ENCODE measurements around the gene CPTP. TPM values are rescaled to one million over a fixed set of nuclear protein-coding genes. Genes with fewer than 3 reads are reported as not detected.
A peak's percentile ranks its signal among the peaks of the same experiment; 100 is the strongest.

Gene CPTP
- total and polyA plus RNA-seq, 8 donors, result 6.6 to 226 (median 22.8) TPM

GRCh38 chr1:1279028-1279427 is 45.6 kb upstream of the CPTP start:
- TF ChIP-seq CTCF (IDR thresholded peaks at IDR 0.05) (no peak), EP300 (IDR thresholded peaks at IDR 0.05) (no peak), POLR2AphosphoS5 (IDR thresholded peaks at IDR 0.05) (no peak), POLR2A (IDR thresholded peaks at IDR 0.05) (no peak)
- no peaks in the 10 kb centered on the region for H3K27me3 ChIP-seq
- peaks cover 12 to 35% (median 28%) of the 10 kb centered on the region in 4 donors for H3K4me1 ChIP-seq
- intact Hi-C loops (cut with DNase I; ENCODE audit: low total_unique reads), result no loop called here
- no peak overlapping the region for H3K4me3 ChIP-seq
- H3K27ac ChIP-seq, result no peak overlapping the region
- WGBS, 5 donors, result 90 to 93% (median 92%) methylated on average over 16 to 17 of the region's 17 CpGs
- no peak for DNase-seq
- no peaks in the 10 kb centered on the region for H3K36me3 ChIP-seq
- H3K9me3 ChIP-seq, result no peaks in the 10 kb centered on the region

GRCh38 chr1:1280782-1281481 is 43.7 kb upstream of the CPTP start:
- no peak for DNase-seq
- peak overlapping the region in 4 of 5 donors; percentile 70 to 78 (median 76) for H3K27ac ChIP-seq

GRCh38 chr1:1281533-1282321 is 42.9 kb upstream of the CPTP start:
- Histone ChIP-seq H3K4me3 (no peak overlapping the region), H3K4me1 (peaks cover 12 to 25% (median 17%) of the 10 kb centered on the region in 4 donors), H3K36me3 (no peaks in the 10 kb centered on the region), H3K27me3 (peaks cover 0 to 24% (median 0%) of the 10 kb centered on the region in 3 donors), H3K27ac (peak overlapping the region; percentile 70 to 79 (median 77)), H3K9me3 (no peaks in the 10 kb centered on the region)
- intact Hi-C loops (cut with DNase I; ENCODE audit: low total_unique reads), result no loop called here
- DNase-seq, result peak; percentile 83 to 98
- no peak for TF ChIP-seq POLR2A (IDR thresholded peaks at IDR 0.05)
- TF ChIP-seq POLR2AphosphoS5 (IDR thresholded peaks at IDR 0.05), result peak in 1 of 3 donors; percentile 6
- WGBS, 5 donors, result 22 to 52% (median 32%) methylated on average over 7 to 26 of the region's 26 CpGs

More at GRCh38 chr1:1280782-1281481, 43.7 kb upstream of the CPTP start:
- peaks cover 0 to 17% (median 0%) of the 10 kb centered on the region in 3 donors for H3K27me3 ChIP-seq
- TF ChIP-seq CTCF (IDR thresholded peaks at IDR 0.05) (no peak), POLR2AphosphoS5 (IDR thresholded peaks at IDR 0.05) (no peak), POLR2A (IDR thresholded peaks at IDR 0.05) (no peak), EP300 (IDR thresholded peaks at IDR 0.05) (no peak)
- H3K4me3 ChIP-seq, result no peak overlapping the region
- H3K9me3 ChIP-seq, result no peaks in the 10 kb centered on the region
- H3K4me1 ChIP-seq, result peaks cover 12 to 23% (median 17%) of the 10 kb centered on the region in 4 donors
- intact Hi-C loops (cut with DNase I; ENCODE audit: low total_unique reads), result no loop called here
- H3K36me3 ChIP-seq, result no peaks in the 10 kb centered on the region
- 76 to 92% (median 88%) methylated on average over 9 to 21 of the region's 21 CpGs for WGBS, 5 donors

GRCh38 chr1:1282998-1283397 is 41.6 kb upstream of the CPTP start:
- WGBS, 5 donors, result 74 to 84% (median 78%) methylated on average over 9 to 14 of the region's 14 CpGs

More at GRCh38 chr1:1282998-1283397, 41.6 kb upstream of the CPTP start:
- TF ChIP-seq POLR2AphosphoS5 (IDR thresholded peaks at IDR 0.05) (no peak), CTCF (IDR thresholded peaks at IDR 0.05) (no peak), EP300 (IDR thresholded peaks at IDR 0.05) (no peak), POLR2A (IDR thresholded peaks at IDR 0.05) (no peak)
- H3K4me1 ChIP-seq, result peaks cover 12 to 25% (median 17%) of the 10 kb centered on the region in 4 donors
- H3K9me3 ChIP-seq, result no peaks in the 10 kb centered on the region
- peaks cover 0 to 37% (median 6%) of the 10 kb centered on the region in 3 donors for H3K27me3 ChIP-seq
- H3K36me3 ChIP-seq, result no peaks in the 10 kb centered on the region
- H3K27ac ChIP-seq, result no peak overlapping the region
- no peak for DNase-seq
- intact Hi-C loops (cut with DNase I; ENCODE audit: low total_unique reads), result no loop called here
- H3K4me3 ChIP-seq, result no peak overlapping the region
